KOPT-K1 (cell line): ENCODE results near the gene GRIA3.
"Not testable (repeated sequence)": the region's sequence is repeated elsewhere in the genome, so short reads cannot be mapped to it uniquely, and the experiment has no call there.

Experiments used
- H3K27ac ChIP-seq: fragments of 200-600 bp; sonication (generic); 2 replicates; pipeline ENCODE4 v1.5.1; 2016; ENCODE audit warnings: antibody characterized with exemption, mild to moderate bottlenecking, low read depth, low read length; ENCODE audit not compliant: poor library complexity, severe bottlenecking
- H3K36me3 ChIP-seq: fragments of 200-600 bp; sonication (generic); 2 replicates; pipeline ENCODE4 v1.5.1; 2017; ENCODE audit warnings: antibody characterized with exemption, mild to moderate bottlenecking, low read length, moderate library complexity; ENCODE audit not compliant: insufficient read depth
- H3K9me3 ChIP-seq: fragments of 200-600 bp; sonication (generic); 2 replicates; pipeline ENCODE4 v1.5.1; 2017; ENCODE audit warnings: antibody characterized with exemption, low read length, mild to moderate bottlenecking; ENCODE audit not compliant: insufficient read depth, poor library complexity, severe bottlenecking

Gene GRIA3

GRCh38 chrX:123518791-123519190 lies 334.7 kb downstream of the GRIA3 start:
- H3K36me3 ChIP-seq: no peaks in the 10 kb centered on the region
- peaks cover 11% of the 10 kb centered on the region for H3K9me3 ChIP-seq
- H3K27ac ChIP-seq: no peak overlapping the region

GRCh38 chrX:123525123-123525725 lies 341.1 kb downstream of the GRIA3 start:
- H3K36me3 ChIP-seq: no peaks in the 10 kb centered on the region
- H3K27ac ChIP-seq: no peak overlapping the region
- H3K9me3 ChIP-seq: no peaks in the 10 kb centered on the region

- H3K9me3 ChIP-seq, H3K36me3 ChIP-seq, H3K27ac ChIP-seq: not testable (repeated sequence)
Observed at GRCh38 chrX:123530726-123531125, 346.6 kb downstream of the GRIA3 start.
